IPS-NIHi7 (cell line): ENCODE results near the gene FZD7.
A peak's percentile ranks its signal among the peaks of the same experiment; 100 is the strongest.

Experiments
- DNase-seq: peaks from one replicate; pipeline ENCODE4 v3.0.0; 2012; ENCODE audit warnings: mixed read lengths; ENCODE audit errors: extremely low spot score

The FZD7 gene

GRCh38 chr2:202067589-202067988, 33.9 kb downstream of the FZD7 start:
- no peak for DNase-seq

GRCh38 chr2:202069170-202070067, 35.8 kb downstream of the FZD7 start:
- no peak for DNase-seq

GRCh38 chr2:202071107-202071506, 37.5 kb downstream of the FZD7 start:
- no peak for DNase-seq

DNA sequence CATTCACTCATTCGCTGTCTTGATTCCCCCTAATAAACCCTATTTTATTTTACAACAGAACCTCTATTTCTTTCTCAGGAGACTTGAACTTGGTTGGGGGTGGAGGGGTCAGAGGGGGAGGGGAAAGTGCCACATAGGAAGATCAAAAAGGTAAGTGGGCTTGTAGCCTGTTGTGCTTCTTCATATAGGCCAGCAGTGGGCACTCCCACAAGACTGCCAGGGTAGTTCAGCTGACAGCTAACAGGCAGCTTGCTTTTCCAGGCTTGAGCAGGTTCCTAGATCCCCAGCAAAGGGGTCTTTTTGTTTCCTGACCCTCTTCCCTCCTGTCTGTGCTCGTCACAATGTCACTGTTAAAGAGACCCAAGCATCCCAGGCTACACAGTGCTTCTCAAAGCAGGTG, 38.6 kb downstream of the FZD7 start:
- DNase-seq = peak; percentile 70

GRCh38 chr2:202072737-202073401, 39.2 kb downstream of the FZD7 start, which contains the start of gene KIAA2012:
Gene KIAA2012 (plus strand): TSS chr2:202073255. CDS start chr2:202073628, 373 bp downstream.
- DNase-seq = peak; percentile 35

- DNase-seq = no peak
Observed at GRCh38 chr2:202074324-202074723, 40.7 kb downstream of the FZD7 start.

DNA sequence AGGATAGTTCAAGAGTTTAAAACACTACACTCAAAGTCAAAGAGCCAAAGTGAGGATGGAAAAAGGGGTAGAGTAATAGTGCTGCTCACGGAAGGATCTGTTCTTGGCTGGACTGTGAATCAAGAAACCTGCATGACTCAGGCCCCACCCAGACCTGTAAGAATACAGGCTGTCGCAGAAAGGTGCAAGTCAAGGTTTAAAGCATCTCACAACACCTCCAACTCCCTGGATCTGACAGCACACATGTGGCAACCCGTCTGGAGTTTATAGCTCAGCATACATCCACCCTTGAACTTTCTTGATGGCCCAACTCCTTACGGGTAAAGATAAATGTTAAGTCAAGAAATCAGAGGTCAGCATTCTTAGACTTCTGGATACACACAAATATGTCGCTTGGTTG, 45.7 kb downstream of the FZD7 start:
- DNase-seq = no peak

DNA sequence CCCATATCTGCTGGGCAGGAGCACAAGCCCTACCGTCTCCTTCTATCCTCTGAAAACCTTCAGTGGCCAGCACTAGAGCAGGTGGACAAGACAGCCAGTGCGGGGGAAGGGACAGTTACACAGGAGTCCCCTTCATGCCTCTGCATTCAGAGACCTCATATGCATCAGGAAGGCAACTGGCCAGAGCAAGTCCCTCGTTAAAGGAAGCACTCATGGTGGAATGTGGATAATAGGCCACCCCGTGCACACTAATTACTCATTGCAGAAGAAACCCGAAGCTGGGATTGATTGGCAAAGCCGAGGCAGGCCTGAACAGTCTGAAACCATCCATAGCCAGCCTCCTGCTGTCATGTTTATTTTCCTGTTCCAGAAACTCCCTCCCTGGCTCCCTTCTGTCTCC, 50.6 kb downstream of the FZD7 start:
- DNase-seq = no peak
